ENCODE results near the gene PGM2.

The PGM2 gene

DNA sequence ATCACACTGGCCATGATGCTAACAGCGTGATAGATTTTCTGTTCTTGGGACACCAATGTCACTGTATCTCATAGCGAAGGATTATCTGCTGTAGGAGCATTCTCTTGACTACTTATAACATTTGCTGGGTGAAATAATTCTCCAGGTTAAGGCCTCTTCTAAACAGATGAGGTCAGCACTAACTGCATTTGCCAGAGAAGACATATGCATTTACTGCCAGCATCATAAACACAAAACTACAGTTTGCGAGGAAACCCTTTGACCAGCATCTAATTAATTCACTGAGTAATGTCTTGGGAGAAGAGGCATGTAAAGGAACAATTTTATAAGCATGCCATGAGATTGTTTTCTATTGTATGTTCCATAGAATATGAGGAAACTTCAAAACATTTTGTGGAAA, 78.3 kb downstream of the PGM2 start:
- no peak for DNase-seq

DNA sequence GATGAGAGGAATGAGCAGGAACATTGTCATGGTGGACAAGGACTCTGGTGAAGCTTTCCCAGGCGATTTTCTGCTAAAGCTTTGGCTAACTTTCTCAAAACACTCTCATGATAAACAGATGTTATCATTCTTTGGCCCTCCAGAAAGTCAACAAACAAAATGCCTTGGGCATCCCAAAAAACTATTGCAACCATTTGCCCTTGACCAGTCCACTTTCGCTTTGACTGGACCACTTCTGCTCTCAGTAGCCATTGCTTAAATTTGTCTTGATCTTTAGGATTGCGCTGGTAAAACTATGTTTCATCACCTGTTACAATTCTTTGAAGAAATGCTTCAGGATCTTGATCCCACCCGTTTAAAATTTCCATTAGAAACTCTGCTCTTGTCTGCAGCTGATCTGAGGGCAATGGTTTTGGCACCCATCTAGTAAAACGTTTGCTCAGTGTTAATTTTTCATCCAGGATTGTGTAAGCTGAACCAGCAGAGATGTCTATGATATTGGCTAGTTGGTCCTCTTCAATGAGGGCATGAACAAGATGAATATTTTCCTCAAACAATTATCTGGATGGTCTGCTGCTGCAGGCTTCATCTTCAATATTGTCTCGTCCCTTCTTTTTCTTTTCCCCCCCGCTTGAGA, 79.2 kb downstream of the PGM2 start:
- DNase-seq: no peak

DNA sequence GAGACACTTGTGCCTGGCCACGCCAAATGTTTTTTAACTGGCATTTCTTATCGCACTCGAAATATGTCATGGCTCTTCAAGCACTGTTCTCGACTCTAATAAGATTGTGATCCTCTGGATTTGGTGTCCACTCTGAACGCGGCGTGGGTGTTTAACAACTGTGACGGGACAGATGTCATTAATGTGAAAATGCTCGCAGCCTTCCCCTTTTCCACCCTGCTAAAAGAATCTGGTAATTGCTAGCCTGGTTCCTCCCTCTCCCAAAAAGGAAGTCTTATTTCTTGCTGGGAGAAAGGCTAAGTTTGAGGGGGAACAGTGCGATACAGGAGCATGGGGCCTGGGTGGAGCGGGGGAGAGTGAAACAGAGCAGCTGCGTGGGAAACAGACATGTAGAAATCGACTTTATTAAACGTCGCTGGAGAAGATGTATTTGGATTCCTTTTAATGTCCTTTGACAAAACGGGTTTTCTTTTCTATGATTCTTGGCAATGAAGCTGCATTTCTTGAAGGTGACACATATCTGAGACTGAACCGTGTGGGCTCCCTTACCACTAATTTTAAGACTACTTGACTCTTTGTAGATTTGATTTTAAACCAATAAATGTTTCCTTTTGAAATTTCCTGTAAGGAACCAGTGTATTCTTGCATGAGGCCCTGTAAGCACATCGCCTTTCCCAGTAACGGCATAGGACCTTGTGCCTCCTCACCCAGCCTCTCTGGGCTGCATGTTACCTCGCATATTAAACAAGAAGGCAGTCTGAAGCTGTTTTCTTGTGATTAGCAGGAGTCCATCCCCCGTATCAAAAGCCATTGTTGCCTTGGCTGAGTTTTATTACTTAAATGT, 82.2 kb downstream of the PGM2 start:
- DNase-seq: no peak

DNA sequence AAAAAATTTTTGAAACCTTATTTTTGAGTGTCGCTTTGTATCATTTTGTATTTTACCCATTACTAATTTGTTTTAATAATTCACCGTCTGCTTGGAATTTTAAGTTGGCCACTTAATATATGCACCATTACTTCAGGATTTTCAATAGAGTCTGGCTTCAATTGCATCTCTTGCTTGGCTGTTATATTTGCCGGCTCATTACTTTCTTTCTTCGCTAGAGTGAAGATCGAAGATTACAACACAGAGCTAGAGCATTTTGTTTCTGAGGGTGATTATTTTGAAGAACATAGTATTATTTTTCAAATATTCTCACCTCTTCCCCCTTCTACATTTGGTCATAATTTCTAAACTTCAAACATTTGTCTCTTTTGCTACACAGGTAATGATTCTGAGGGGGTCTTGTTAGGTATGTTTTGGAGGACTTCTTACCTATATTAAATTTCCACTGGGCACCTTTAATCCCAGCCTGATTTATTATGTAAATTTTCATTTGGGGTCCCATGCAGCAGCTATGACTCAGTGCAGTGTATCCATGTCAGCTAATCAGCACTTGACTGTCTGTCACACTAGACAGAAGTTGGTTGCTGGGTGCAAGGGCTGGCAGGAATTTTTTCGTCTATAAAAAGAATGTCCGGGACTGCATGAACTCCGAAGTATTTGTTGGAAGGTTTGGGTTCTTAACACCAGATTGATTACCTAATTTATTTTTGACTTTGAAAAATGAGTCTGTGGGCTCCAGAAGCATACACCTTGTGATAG, 83.0 kb downstream of the PGM2 start:
- peak; percentile 41 for DNase-seq

DNA sequence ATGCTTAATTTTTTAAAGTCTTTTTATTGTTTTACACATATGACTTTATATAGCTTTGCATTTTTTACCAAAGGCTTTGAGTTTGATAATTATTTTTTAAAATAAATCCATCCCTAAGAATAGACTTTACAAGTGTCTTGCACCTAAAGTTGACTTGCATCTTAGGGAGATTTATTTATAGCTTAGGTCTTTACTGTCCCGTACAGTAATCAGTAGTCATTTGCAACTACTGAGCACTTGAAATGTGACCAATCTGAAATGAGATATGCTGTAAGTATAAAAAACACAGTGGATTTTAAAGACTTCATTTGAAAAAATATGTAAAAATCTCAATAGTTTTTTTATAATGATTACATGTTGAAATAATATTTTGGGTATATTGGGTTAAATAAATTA, 83.6 kb downstream of the PGM2 start:
- no peak for DNase-seq
